HG02970 (cell line): ENCODE data around the gene ACOX3.
"Not testable (repeated sequence)": the region's sequence is repeated elsewhere in the genome, so short reads cannot be mapped to it uniquely, and the experiment has no call there.

Experiments used
- ATAC-seq: cut with Tn5 transposase; IDR thresholded peaks from one replicate; pipeline ENCODE4 v1.9.1; 2021; ENCODE audit warnings: mild to moderate bottlenecking, moderate library complexity, moderate number of reproducible peaks; ENCODE audit not compliant: unreplicated experiment, low FRiP score

The ACOX3 gene

GRCh38 chr4:8435656-8436121 lies 4.8 kb downstream of the ACOX3 start:
- ATAC-seq: no peak

GRCh38 chr4:8434251-8435073 lies 6.1 kb downstream of the ACOX3 start:
- no peak for ATAC-seq

GRCh38 chr4:8433136-8433535 lies 7.4 kb downstream of the ACOX3 start:
- no peak for ATAC-seq

- ATAC-seq: no peak
Measured at GRCh38 chr4:8431553-8431952, 9.0 kb downstream of the ACOX3 start.

- peak; percentile 98 for ATAC-seq
Measured at GRCh38 chr4:8428288-8429097, 12.0 kb downstream of the ACOX3 start.

- ATAC-seq: peak; percentile 34
Measured at GRCh38 chr4:8427761-8428287, 12.7 kb downstream of the ACOX3 start.

GRCh38 chr4:8427262-8427661 lies 13.3 kb downstream of the ACOX3 start:
- no peak for ATAC-seq

GRCh38 chr4:8422786-8423185 lies 17.7 kb downstream of the ACOX3 start:
- ATAC-seq: no peak

- ATAC-seq: no peak
Measured at GRCh38 chr4:8422327-8422726, 18.2 kb downstream of the ACOX3 start.

GRCh38 chr4:8420151-8420550 lies 20.4 kb downstream of the ACOX3 start:
- ATAC-seq: not testable (repeated sequence)

GRCh38 chr4:8419222-8420041 lies 21.1 kb downstream of the ACOX3 start:
- ATAC-seq: no peak

- ATAC-seq: no peak
Measured at GRCh38 chr4:8417071-8417614, 23.4 kb downstream of the ACOX3 start.

- no peak for ATAC-seq
Measured at GRCh38 chr4:8414377-8414776, 26.1 kb downstream of the ACOX3 start.

GRCh38 chr4:8412288-8412687 lies 28.2 kb downstream of the ACOX3 start:
- no peak for ATAC-seq

GRCh38 chr4:8411351-8412180 lies 29.0 kb downstream of the ACOX3 start:
- ATAC-seq: no peak

- no peak for ATAC-seq
Measured at GRCh38 chr4:8410641-8411271, 29.8 kb downstream of the ACOX3 start.

GRCh38 chr4:8410066-8410625 lies 30.4 kb downstream of the ACOX3 start:
- no peak for ATAC-seq

- ATAC-seq: no peak
Measured at GRCh38 chr4:8409264-8410065, 31.1 kb downstream of the ACOX3 start.
